NK-92 treated with Interleukin-12 subunit alpha and Interleukin-12 subunit beta, amount 100 ng/mL, for 24 hours (cell line): ENCODE data around the gene NME2.
"Not testable (repeated sequence)": the region's sequence is repeated elsewhere in the genome, so short reads cannot be mapped to it uniquely, and the experiment has no call there.

Source experiments
- DNase-seq: peaks from one replicate; lab custom pipeline; 2025; lab: John Stamatoyannopoulos, UW

NME2 gene

GRCh38 chr17:51166198-51166986 is at the start of gene NME2:
Gene NME2, plus strand, starts transcription at chr17:51166411. Its CDS starts 420 bp downstream, at chr17:51166831.
- DNase-seq = peak; percentile 76

- DNase-seq = no peak
Measured at GRCh38 chr17:51118330-51119195, 47.6 kb upstream of the NME2 start.

GRCh38 chr17:51119415-51120356 is 46.5 kb upstream of the NME2 start:
- DNase-seq = peak; percentile 43

GRCh38 chr17:51120357-51120738 is 45.9 kb upstream of the NME2 start:
- peak; percentile 51 for DNase-seq

GRCh38 chr17:51120739-51121619 is 45.2 kb upstream of the NME2 start, which contains the start of gene SPAG9:
Gene SPAG9, minus strand, starts transcription at chr17:51120868. Its CDS starts 212 bp downstream, at chr17:51120656.
- DNase-seq = peak; percentile 93

- no peak for DNase-seq
Measured at GRCh38 chr17:51121620-51122472, 44.4 kb upstream of the NME2 start.

- not testable (repeated sequence) for DNase-seq
Measured at GRCh38 chr17:51122473-51123115, 43.6 kb upstream of the NME2 start.

- DNase-seq = no peak
Measured at GRCh38 chr17:51124640-51125503, 41.3 kb upstream of the NME2 start.

GRCh38 chr17:51128076-51128475 is 38.1 kb upstream of the NME2 start:
- DNase-seq = no peak

GRCh38 chr17:51132964-51133319 is 33.3 kb upstream of the NME2 start:
- no peak for DNase-seq

- no peak for DNase-seq
Measured at GRCh38 chr17:51133365-51133764, 32.8 kb upstream of the NME2 start.

GRCh38 chr17:51135956-51136355 is 30.3 kb upstream of the NME2 start:
- DNase-seq = no peak

- DNase-seq = no peak
Measured at GRCh38 chr17:51142597-51142996, 23.6 kb upstream of the NME2 start.

- no peak for DNase-seq
Measured at GRCh38 chr17:51144266-51145022, 21.8 kb upstream of the NME2 start.

- DNase-seq = no peak
Measured at GRCh38 chr17:51147650-51148049, 18.6 kb upstream of the NME2 start.

GRCh38 chr17:51149163-51149562 is 17.0 kb upstream of the NME2 start:
- no peak for DNase-seq

- DNase-seq = no peak
Measured at GRCh38 chr17:51150932-51151331, 15.3 kb upstream of the NME2 start.

GRCh38 chr17:51152766-51153209 is 13.4 kb upstream of the NME2 start:
- DNase-seq = no peak
